GM12878 (cell line): ENCODE data around the gene EPB41L2. TPM values are rescaled to one million over a fixed set of nuclear protein-coding genes. Genes with fewer than 3 reads are reported as not detected.

Source experiments
- ATAC-seq: fragments of 200-7000 bp; cut with Tn5 transposase; 3 replicates; pipeline ENCODE4 v1.9.1; 2020; ENCODE audit warnings: mild to moderate bottlenecking, moderate library complexity
- BruUV-seq: library from RNA; stranded (reverse); fragments of 400-500 nt; replicated peaks from 2 replicates; lab custom pipeline; 2021; lab: Mats Ljungman, UMichigan
- CTCF ChIA-PET: fragments of 300-600 bp; sonication (Branson Sonifier 250); formaldehyde crosslinking; extraction: SDS; loops from one replicate; lab custom pipeline; 2021; ENCODE audit warnings: inconsistent platforms; lab: Yijun Ruan, JAX
- POLR2A ChIA-PET: fragments of 350-600 bp; formaldehyde crosslinking; extraction: SDS; loops from one replicate; lab custom pipeline; 2021; ENCODE audit warnings: inconsistent platforms; lab: Charles Lee
- RAD21 ChIA-PET: fragments of 300-600 bp; sonication (Branson Sonifier 250); formaldehyde crosslinking; loops from one replicate; lab custom pipeline; 2023; ENCODE audit warnings: antibody characterized with exemption; ENCODE audit not compliant: unreplicated experiment; lab: Charles Lee
- SMC1A ChIA-PET: fragments of 300-600 bp; sonication (Branson Sonifier 250); formaldehyde crosslinking; loops from one replicate; lab custom pipeline; 2023; ENCODE audit not compliant: unreplicated experiment, uncharacterized antibody; lab: Charles Lee
- DNase-seq: peaks from one replicate; pipeline ENCODE4 v3.0.0-alpha.2; 2011; ENCODE audit warnings: low read depth, low spot score
- FAIRE-seq: peaks from 3 replicates; lab custom pipeline; 2011; peaks lifted over from hg19 to GRCh38; lab: Jason Lieb, UNC
- H2AFZ ChIP-seq: 2 replicates; pipeline ENCODE4 v1.6.0; 2011; ENCODE audit warnings: low read depth, low read length, control low read depth; ENCODE audit not compliant: control insufficient read depth
- H3K27ac ChIP-seq: 2 replicates; pipeline ENCODE4 v1.5.1; 2011; ENCODE audit warnings: control low read depth; ENCODE audit not compliant: control insufficient read depth, insufficient read depth
- H3K27me3 ChIP-seq, 2 experiments: replicated peaks in 1 of 2; 2 replicates each; pipeline versions ENCODE4 v1.6.0 to v1.6.1; 2011; ENCODE audit warnings: low read length in 1 of 2; ENCODE audit not compliant: control insufficient read depth in 2 of 2, insufficient read depth in 2 of 2
- H3K36me3 ChIP-seq, 2 experiments: 2 replicates each; pipeline ENCODE4 v1.5.1; 2011; ENCODE audit warnings: low read length in 1 of 2; ENCODE audit not compliant: control insufficient read depth in 2 of 2, insufficient read depth in 2 of 2
- H3K4me1 ChIP-seq: 2 replicates; pipeline ENCODE4 v1.6.1; 2011; ENCODE audit warnings: mild to moderate bottlenecking, low read length, moderate library complexity, mixed read lengths; ENCODE audit not compliant: control insufficient read depth, insufficient read depth
- H3K4me2 ChIP-seq: 2 replicates; pipeline ENCODE4 v1.6.0; 2011; ENCODE audit warnings: control low read depth; ENCODE audit not compliant: control insufficient read depth, insufficient read depth
- H3K4me3 ChIP-seq: fragments of 200-600 bp; sonication (generic); 2 replicates; pipeline ENCODE4 v1.5.1; 2016
- H3K79me2 ChIP-seq: 2 replicates; pipeline ENCODE4 v1.6.0; 2011; ENCODE audit warnings: low read length; ENCODE audit not compliant: control insufficient read depth, insufficient read depth
- H3K9ac ChIP-seq: 2 replicates; pipeline ENCODE4 v1.8.0; 2011; ENCODE audit warnings: low read length, control low read depth, mixed read lengths; ENCODE audit not compliant: control insufficient read depth, insufficient read depth
- H3K9me3 ChIP-seq: replicated peaks from 3 replicates; pipeline ENCODE4 v1.5.1; 2011; ENCODE audit warnings: mild to moderate bottlenecking, low read length; ENCODE audit not compliant: control insufficient read depth, insufficient read depth
- H4K20me1 ChIP-seq: 2 replicates; pipeline ENCODE4 v1.6.0; 2011; ENCODE audit not compliant: control insufficient read depth, insufficient read depth
- DPF2 ChIP-seq: fragments of 450-650 bp; IDR thresholded peaks from 2 replicates; pipeline ENCODE4 v1.6.1; 2017; ENCODE audit warnings: mild to moderate bottlenecking
- RELA ChIP-seq: fragments of 450-650 bp; IDR thresholded peaks from 2 replicates; pipeline ENCODE4 v1.8.0; 2014; ENCODE audit warnings: borderline replicate concordance; ENCODE audit not compliant: partially characterized antibody
- SMC3 ChIP-seq: IDR thresholded peaks from 2 replicates; pipeline ENCODE4 v1.6.1; 2011; ENCODE audit warnings: low read length, improper control_type of control experiment, borderline replicate concordance
- ZBTB40 ChIP-seq: fragments of 450-650 bp; IDR thresholded peaks from 2 replicates; pipeline ENCODE4 v1.6.1; 2016; ENCODE audit warnings: mild to moderate bottlenecking, moderate library complexity, borderline replicate concordance
- ZNF274 ChIP-seq: IDR thresholded peaks from one replicate; pipeline ENCODE4 v1.8.0; 2011; ENCODE audit not compliant: insufficient read length, insufficient read depth
- WGBS: methylation state at CpG from one replicate; pipeline ENCODE4 v1.1.6; 2016; ENCODE audit warnings: low lambda C conversion rate; ENCODE audit not compliant: insufficient replicate concordance, insufficient coverage; ENCODE audit errors: missing lambda C conversion rate; 5-methylcytosine and 5-hydroxymethylcytosine counted together
- in situ Hi-C: fragments of 300-500 bp; cut with MboI; formaldehyde crosslinking; loops from 9 replicates; pipeline ENCODE4 v1.14.3; 2018; ENCODE audit warnings: mixed read lengths
- intact Hi-C: fragments of 100-400 bp; cut with micrococcal nuclease; formaldehyde crosslinking; loops from one replicate; pipeline ENCODE4 v1.14.2; 2022; ENCODE audit not compliant: unreplicated experiment
- polyA plus RNA-seq, 11 experiments: library from polyadenylated mRNA; depleted of rRNA in 4 of 11; unstranded in 6 of 11; stranded (reverse) in 5 of 11; fragments of >200 nt; fragmentation: Nextera tagmentation in 4 of 11; fragmentation: Illumina TruSeq in 1 of 11; extraction: Ambion mirVana in 4 of 11; extraction: Trizol in 1 of 11; gene quantifications; 1 replicate in 1 of 11; 2 replicates in 10 of 11; pipeline versions ENCODE4 v1.2.1 to v1.2.3, GENCODE V29; 2011 to 2016; ENCODE audit warnings: inconsistent platforms in 2 of 11, missing spikeins in 2 of 11, low read depth in 1 of 11
- total RNA-seq, 4 experiments: library from RNA; depleted of rRNA in 3 of 4; stranded (reverse); fragments of >200 nt in 3 of 4; fragmentation: Illumina TruSeq in 1 of 4; extraction: Trizol in 1 of 4; gene quantifications; 2 replicates each; pipeline versions ENCODE4 v1.2.1 to v1.2.3, GENCODE V29; 2013 to 2021
- TF ChIP-seq, protein P1 (sequence below): IDR thresholded peaks from 2 replicates; pipeline ENCODE4 v1.6.1; 2012; ENCODE audit warnings: low read length, inconsistent platforms

EPB41L2 gene
- total and polyA plus RNA-seq, 10 of the 15 experiments (the other 5 are each of a cell fraction or from before 2014, with no cell fraction given) = 7.4 to 41.6 (median 19.0) TPM

- Histone ChIP-seq H4K20me1 (no peaks in the 10 kb centered on the region), H3K27me3 (no peaks in the 10 kb centered on the region), H3K9me3 (no peaks in the 10 kb centered on the region), H3K4me2 (no peak overlapping the region), H3K27ac (no peak overlapping the region), H3K79me2 (no peaks in the 10 kb centered on the region), H3K9ac (no peak overlapping the region), H3K4me3 (no peak overlapping the region), H3K36me3 (no peaks in the 10 kb centered on the region; a peak in 1 of 4 replicates), H2AFZ (no peak overlapping the region), H3K4me1 (no peaks in the 10 kb centered on the region)
- SMC1A ChIA-PET = interaction anchor here (0.6 to 2.5 kb wide), 3 partner anchors 11 to 565 kb away, joined by 3 to 7 read pairs (median 3); no protein-coding TSS in a partner anchor
- CTCF ChIA-PET = interaction anchor here (0.7 to 4.3 kb wide), 12 partner anchors 11 to 617 kb away, joined by 3 to 35 read pairs (median 4); no protein-coding TSS in a partner anchor
- intact Hi-C loops (loop anchor here (2.0 kb wide), 1 partner anchor 551 kb away; no protein-coding TSS in a partner anchor), in situ Hi-C loops (no loop called here)
- no TSS peak for BruUV-seq
- RAD21 ChIA-PET = interaction anchor here (0.7 to 1.5 kb wide), 3 partner anchors 11 to 582 kb away, joined by 3 to 4 read pairs (median 4); no protein-coding TSS in a partner anchor
- DNase-seq (no peak), FAIRE-seq (no peak), ATAC-seq (no peak)
- WGBS = 89% methylated on average over 5 of the region's 5 CpGs
- TF ChIP-seq ZNF274 = no peak
- no peak for TF ChIP-seq DPF2
- TF ChIP-seq SMC3 = no peak
- TF ChIP-seq, protein P1, sequence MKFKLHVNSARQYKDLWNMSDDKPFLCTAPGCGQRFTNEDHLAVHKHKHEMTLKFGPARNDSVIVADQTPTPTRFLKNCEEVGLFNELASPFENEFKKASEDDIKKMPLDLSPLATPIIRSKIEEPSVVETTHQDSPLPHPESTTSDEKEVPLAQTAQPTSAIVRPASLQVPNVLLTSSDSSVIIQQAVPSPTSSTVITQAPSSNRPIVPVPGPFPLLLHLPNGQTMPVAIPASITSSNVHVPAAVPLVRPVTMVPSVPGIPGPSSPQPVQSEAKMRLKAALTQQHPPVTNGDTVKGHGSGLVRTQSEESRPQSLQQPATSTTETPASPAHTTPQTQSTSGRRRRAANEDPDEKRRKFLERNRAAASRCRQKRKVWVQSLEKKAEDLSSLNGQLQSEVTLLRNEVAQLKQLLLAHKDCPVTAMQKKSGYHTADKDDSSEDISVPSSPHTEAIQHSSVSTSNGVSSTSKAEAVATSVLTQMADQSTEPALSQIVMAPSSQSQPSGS = no peak
- no peak for TF ChIP-seq ZBTB40
- TF ChIP-seq RELA = no peak
- POLR2A ChIA-PET = interaction anchor here (0.7 kb wide), 1 partner anchor 11 kb away, joined by 4 read pairs; no protein-coding TSS in a partner anchor
Measured at GRCh38 chr6:130873746-130874145, 189.3 kb downstream of the EPB41L2 start.
